ENCODE results near the gene CLEC1A.

DNA sequence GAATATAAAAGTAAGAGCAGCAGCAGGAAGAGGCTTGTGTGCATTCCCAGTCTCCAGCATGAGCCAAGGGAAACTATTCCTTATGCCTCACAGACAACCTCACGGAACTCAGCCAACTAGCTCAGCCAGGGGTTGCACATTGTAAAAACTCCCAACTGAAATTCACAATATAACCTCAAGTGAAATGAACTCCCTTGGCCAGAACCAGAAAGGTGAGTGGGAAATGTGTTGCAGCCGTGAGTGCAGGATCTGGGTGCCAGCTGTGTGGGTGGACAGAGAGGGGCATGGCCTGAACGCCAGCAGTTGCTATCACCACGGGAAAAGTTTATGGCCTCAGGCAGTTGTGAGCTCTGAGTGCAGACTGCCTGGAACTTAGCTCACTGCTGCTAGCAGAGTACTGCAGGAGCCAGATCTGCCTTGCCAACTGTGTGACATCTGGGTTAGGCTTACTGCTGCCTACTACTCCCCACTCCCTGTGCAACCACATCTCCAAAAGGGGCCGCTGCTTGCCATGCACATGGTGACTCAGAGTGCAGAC is 2.3 kb upstream of the CLEC1A start:
- TF ChIP-seq POLR2A (IDR thresholded peaks at IDR 0.05), result no peak
- no peak for TF ChIP-seq CTCF (IDR thresholded peaks at IDR 0.05)
